GM13976 (cell line): ENCODE data around the gene DOCK11.

Experiments used
- DNase-seq: peaks from one replicate; pipeline ENCODE4 v3.0.0; 2012; ENCODE audit warnings: low spot score
- in situ Hi-C: fragments of 300-500 bp; cut with MboI; formaldehyde crosslinking; loops from one replicate; pipeline ENCODE4 v1.12.0; 2022; ENCODE audit warnings: low sequenced_read_pairs, mixed read lengths, inconsistent platforms; ENCODE audit not compliant: unreplicated experiment
- TF ChIP-seq, protein P1 (sequence below): IDR thresholded peaks from 2 replicates; pipeline ENCODE4 v1.5.1; 2012; ENCODE audit warnings: borderline replicate concordance, mild to moderate bottlenecking; ENCODE audit not compliant: insufficient read depth; ENCODE audit errors: extremely low read depth, missing control alignments, control extremely low read depth

The DOCK11 gene

DNA sequence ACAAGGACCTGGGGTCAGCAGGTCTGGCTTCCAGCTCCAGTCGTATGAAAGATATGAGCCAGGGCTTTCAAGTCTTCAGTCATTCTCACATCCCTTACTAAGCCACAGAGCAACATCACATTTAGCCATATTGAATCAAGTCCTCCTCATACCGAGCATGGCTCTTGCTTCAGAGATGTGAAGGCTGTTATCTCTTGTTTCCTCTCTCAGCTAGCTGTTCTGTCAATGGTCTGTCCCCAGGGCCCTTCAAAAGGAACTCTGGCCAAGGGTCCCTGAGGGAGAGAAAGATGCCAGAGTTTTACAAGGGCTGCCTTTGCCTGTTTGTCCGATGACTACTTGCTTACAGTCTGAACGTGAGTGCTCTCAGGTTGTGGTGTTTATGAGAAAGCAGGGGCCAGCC lies 30.5 kb downstream of the DOCK11 start:
- TF ChIP-seq, protein P1, sequence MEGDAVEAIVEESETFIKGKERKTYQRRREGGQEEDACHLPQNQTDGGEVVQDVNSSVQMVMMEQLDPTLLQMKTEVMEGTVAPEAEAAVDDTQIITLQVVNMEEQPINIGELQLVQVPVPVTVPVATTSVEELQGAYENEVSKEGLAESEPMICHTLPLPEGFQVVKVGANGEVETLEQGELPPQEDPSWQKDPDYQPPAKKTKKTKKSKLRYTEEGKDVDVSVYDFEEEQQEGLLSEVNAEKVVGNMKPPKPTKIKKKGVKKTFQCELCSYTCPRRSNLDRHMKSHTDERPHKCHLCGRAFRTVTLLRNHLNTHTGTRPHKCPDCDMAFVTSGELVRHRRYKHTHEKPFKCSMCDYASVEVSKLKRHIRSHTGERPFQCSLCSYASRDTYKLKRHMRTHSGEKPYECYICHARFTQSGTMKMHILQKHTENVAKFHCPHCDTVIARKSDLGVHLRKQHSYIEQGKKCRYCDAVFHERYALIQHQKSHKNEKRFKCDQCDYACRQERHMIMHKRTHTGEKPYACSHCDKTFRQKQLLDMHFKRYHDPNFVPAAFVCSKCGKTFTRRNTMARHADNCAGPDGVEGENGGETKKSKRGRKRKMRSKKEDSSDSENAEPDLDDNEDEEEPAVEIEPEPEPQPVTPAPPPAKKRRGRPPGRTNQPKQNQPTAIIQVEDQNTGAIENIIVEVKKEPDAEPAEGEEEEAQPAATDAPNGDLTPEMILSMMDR, result no peak
- DNase-seq, result no peak
- in situ Hi-C loops, result no loop called here

GRCh38 chrX:118528071-118528737 lies 32.6 kb downstream of the DOCK11 start:
- DNase-seq, result peak; percentile 43
- in situ Hi-C loops, result no loop called here
- TF ChIP-seq, protein P1, result no peak

DNA sequence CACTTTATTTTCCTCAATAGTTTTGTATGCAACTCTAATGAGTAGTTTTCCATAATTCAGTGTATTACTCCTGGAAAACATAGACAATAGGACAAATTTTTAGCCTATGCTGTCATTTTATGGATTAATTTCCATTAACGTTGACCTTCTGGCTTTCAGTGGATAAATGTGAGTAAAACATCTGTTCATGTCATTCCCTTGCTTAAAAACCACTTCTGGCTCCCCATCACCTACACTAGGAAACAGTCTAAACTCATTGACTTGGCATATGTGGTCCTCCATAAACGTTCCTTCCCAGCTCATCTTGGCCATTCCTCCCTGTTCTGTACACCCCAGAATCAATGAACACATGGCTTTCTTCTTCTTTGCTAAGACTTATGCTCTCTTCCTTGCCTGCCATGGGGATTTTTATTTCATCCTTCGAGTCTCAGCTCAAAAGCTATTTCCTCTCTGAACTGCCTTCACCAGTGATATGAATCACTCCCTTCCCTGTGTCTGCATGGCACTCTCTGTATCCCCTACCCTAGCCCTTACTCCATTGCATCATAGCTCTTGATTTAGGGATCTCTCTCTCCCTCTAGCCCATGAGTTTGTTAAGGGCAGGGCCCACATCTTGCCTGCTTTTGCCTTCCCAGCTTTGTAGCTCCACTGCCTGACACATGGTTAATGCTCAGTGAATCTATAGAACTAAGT lies 34.8 kb downstream of the DOCK11 start:
- TF ChIP-seq, protein P1, result no peak
- no peak for DNase-seq
- in situ Hi-C loops, result no loop called here

GRCh38 chrX:118534716-118535493 lies 39.3 kb downstream of the DOCK11 start:
- TF ChIP-seq, protein P1, result no peak
- in situ Hi-C loops, result no loop called here
- no peak for DNase-seq

DNA sequence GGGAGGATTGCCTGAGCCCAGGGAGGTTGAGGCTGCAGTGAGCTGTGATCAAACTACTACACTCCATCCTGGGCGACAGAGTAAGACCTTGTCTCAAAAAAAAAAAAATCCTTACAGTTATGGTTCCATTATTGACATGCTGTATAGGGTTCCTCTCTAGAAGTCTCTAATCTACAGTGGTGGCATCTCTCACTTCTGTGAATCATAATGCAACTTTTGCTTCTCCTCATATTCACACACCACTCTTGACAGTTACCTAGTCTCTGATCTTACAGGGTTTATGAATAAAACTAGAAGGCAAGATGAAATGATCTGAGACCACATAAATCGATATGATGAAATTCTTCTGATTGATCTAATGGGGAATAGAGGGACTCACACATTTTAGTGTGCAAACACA lies 40.6 kb downstream of the DOCK11 start:
- in situ Hi-C loops, result no loop called here
- DNase-seq, result no peak
- TF ChIP-seq, protein P1, result no peak

DNA sequence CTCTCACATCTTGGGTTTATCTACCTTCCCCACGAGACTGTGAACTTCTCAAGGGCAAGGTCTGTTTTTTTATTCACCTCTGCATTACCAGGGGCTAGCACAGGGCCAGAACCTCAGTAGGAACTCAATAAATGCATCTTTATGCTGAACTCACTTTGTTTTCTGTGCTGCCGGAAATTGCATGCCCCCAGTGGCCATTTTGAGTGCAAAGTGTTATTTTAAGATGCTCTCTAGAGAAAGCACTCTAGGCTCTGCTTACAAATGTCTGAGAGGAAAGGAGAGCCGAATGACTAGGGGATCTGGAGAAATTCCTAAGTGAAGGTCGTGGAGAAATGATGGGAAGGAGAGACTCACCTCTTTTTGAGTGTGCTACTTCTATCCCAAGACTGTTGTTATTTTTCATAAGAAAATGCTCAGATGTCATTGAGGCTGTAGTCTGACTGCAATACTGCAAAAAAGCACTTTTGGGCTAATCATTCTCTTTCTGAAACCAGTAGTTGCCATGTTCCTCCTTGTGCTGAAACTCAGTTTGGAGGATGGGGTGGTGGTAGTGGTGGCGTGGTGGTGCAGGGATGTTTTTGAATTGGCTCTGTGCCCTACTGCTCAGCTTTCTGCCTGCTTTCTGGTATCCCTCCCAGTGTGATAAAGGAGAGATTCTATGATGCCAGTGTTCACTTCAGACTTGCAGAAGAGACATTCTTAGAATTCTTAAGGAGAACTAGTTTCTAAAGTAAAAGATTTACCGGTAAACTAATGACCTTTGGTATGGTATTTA lies 41.3 kb downstream of the DOCK11 start:
- no peak for DNase-seq
- in situ Hi-C loops, result no loop called here
- TF ChIP-seq, protein P1, result peak; percentile 31
